K562 (cell line): ENCODE measurements around the gene IQUB. TPM values are rescaled to one million over a fixed set of nuclear protein-coding genes. Genes with fewer than 3 reads are reported as not detected.
A peak's percentile ranks its signal among the peaks of the same experiment; 100 is the strongest.

Experiments
- ATAC-seq: fragments of 200-7000 bp; cut with Tn5 transposase; 3 replicates; pipeline ENCODE4 v1.9.1; 2020; ENCODE audit warnings: moderate library complexity
- BruUV-seq: library from RNA; stranded (reverse); fragments of 400-500 nt; replicated peaks from 2 replicates; lab custom pipeline; 2021; lab: Mats Ljungman, UMichigan
- CTCF ChIA-PET: fragments of 300-600 bp; formaldehyde crosslinking; extraction: SDS; loops from one replicate; lab custom pipeline; 2021; ENCODE audit warnings: low intra/inter-chr PET ratio; lab: Yijun Ruan, JAX
- POLR2A ChIA-PET: fragments of 300-600, 350-650 bp; sonication (Branson Sonifier 250); formaldehyde crosslinking; extraction: SDS; loops from one replicate; lab custom pipeline; 2021; ENCODE audit warnings: antibody characterized with exemption, inconsistent platforms; lab: Yijun Ruan, JAX
- DNase-seq, 4 experiments: peaks; one replicate each; pipeline versions ENCODE4 v3.0.0 to v3.0.0-alpha.2; 2011 to 2018; ENCODE audit warnings: low spot score in 3 of 4, mixed read lengths in 3 of 4; ENCODE audit errors: extremely low read depth in 1 of 4
- FAIRE-seq: peaks from 2 replicates; lab custom pipeline; 2011; peaks lifted over from hg19 to GRCh38; lab: Jason Lieb, UNC
- H2AFZ ChIP-seq: 2 replicates; pipeline ENCODE4 v1.6.0; 2011; ENCODE audit warnings: low read depth, low read length, control low read depth, inconsistent platforms
- H3K27ac ChIP-seq: fragments of 200-600 bp; 3 replicates; pipeline ENCODE4 v1.8.0; 2011; ENCODE audit warnings: low read depth, mild to moderate bottlenecking, control low read depth, inconsistent platforms, low read length, moderate library complexity, mixed read lengths; ENCODE audit errors: extremely low read depth
- H3K27me3 ChIP-seq, 2 experiments: fragments of 300-600 bp in 1 of 2; 2 replicates in 1 of 2; 3 replicates in 1 of 2; pipeline versions ENCODE4 v1.6.0 to v1.8.0; 2011; ENCODE audit warnings: inconsistent platforms in 2 of 2, low read length in 2 of 2, mild to moderate bottlenecking in 1 of 2, mixed read lengths in 1 of 2, moderate library complexity in 1 of 2; ENCODE audit not compliant: control insufficient read depth in 2 of 2, insufficient read depth in 2 of 2
- H3K36me3 ChIP-seq: fragments of 300-600 bp; 3 replicates; pipeline ENCODE4 v1.8.0; 2011; ENCODE audit warnings: mild to moderate bottlenecking, low read length, inconsistent platforms; ENCODE audit not compliant: control insufficient read depth, insufficient read depth
- H3K4me1 ChIP-seq, 2 experiments: fragments of 200-600 bp in 1 of 2; replicated peaks in 1 of 2; 2 replicates in 1 of 2; 3 replicates in 1 of 2; pipeline versions ENCODE4 v1.5.1 to v1.8.0; 2011; ENCODE audit warnings: inconsistent platforms in 2 of 2, low read length in 2 of 2, mild to moderate bottlenecking in 1 of 2, mixed read lengths in 1 of 2, moderate library complexity in 1 of 2; ENCODE audit not compliant: control insufficient read depth in 2 of 2, insufficient read depth in 2 of 2
- H3K4me2 ChIP-seq: 2 replicates; pipeline ENCODE4 v1.6.1; 2011; ENCODE audit warnings: low read length, control low read depth, inconsistent platforms, mixed read lengths; ENCODE audit not compliant: insufficient read depth
- H3K4me3 ChIP-seq: fragments of 200-600 bp; sonication (generic), shearing (Covaris generic); 2 replicates; pipeline ENCODE4 v1.5.1; 2016; ENCODE audit warnings: control low read depth, inconsistent platforms
- H3K79me2 ChIP-seq: fragments of 200-600 bp; 3 replicates; pipeline ENCODE4 v1.8.0; 2011; ENCODE audit warnings: low read length, inconsistent platforms; ENCODE audit not compliant: control insufficient read depth, insufficient read depth
- H3K9ac ChIP-seq, 2 experiments: 2 replicates each; pipeline versions ENCODE4 v1.6.0 to v1.6.1; 2011; ENCODE audit warnings: low read depth in 2 of 2, low read length in 2 of 2, control low read depth in 1 of 2, inconsistent platforms in 1 of 2, mild to moderate bottlenecking in 1 of 2, mixed read lengths in 1 of 2; ENCODE audit not compliant: insufficient read depth in 1 of 2
- H3K9me1 ChIP-seq: one replicate; pipeline ENCODE4 v1.6.0; 2011; ENCODE audit warnings: inconsistent platforms, mild to moderate bottlenecking, low read length, moderate library complexity; ENCODE audit not compliant: control insufficient read depth, insufficient read depth
- H3K9me3 ChIP-seq: replicated peaks from 2 replicates; pipeline ENCODE4 v1.5.1; 2011; ENCODE audit warnings: low read depth, low read length, inconsistent platforms; ENCODE audit not compliant: control insufficient read depth, insufficient read depth
- H4K20me1 ChIP-seq: replicated peaks from 2 replicates; pipeline ENCODE4 v1.6.1; 2011; ENCODE audit warnings: low read length, inconsistent platforms, mixed read lengths; ENCODE audit not compliant: control insufficient read depth, insufficient read depth
- ARID3B ChIP-seq: fragments of 250-450 bp; sonication (Bioruptor Pico); IDR thresholded peaks from 2 replicates; pipeline ENCODE4 v1.4.0; 2020; ENCODE audit warnings: borderline replicate concordance
- EP300 ChIP-seq: IDR thresholded peaks from 2 replicates; pipeline ENCODE4 v1.6.1; 2012; ENCODE audit warnings: low read length, improper control_type of control experiment
- MYC ChIP-seq, 2 experiments: fragments of 250-450 bp in 1 of 2; sonication (Bioruptor Pico) in 1 of 2; IDR thresholded peaks; 2 replicates each; pipeline versions ENCODE4 v1.5.1 to v1.6.1; 2012 to 2021; ENCODE audit warnings: low read depth in 2 of 2, borderline replicate concordance in 1 of 2, improper control_type of control experiment in 1 of 2, low read length in 1 of 2, mild to moderate bottlenecking in 1 of 2, moderate library complexity in 1 of 2
- VEZF1 ChIP-seq: fragments of 200-800 bp; sonication (Bioruptor generic); IDR thresholded peaks from 2 replicates; pipeline ENCODE4 v1.6.1; 2017; ENCODE audit warnings: missing genetic modification characterization, missing compliant biosample characterization
- ZNF584 ChIP-seq: fragments of 200-800 bp; sonication (Bioruptor generic); IDR thresholded peaks from 2 replicates; pipeline ENCODE4 v1.6.1; 2016; ENCODE audit warnings: low read depth, mild to moderate bottlenecking, missing genetic modification characterization, missing compliant biosample characterization
- ZNF778 ChIP-seq: fragments of 450-650 bp; formaldehyde crosslinking; IDR thresholded peaks from 2 replicates; pipeline ENCODE4 v1.4.0; 2020; ENCODE audit warnings: mild to moderate bottlenecking, moderate library complexity
- WGBS: fragments of 100-300 bp; shearing (Covaris generic); methylation state at CpG from one replicate; pipeline ENCODE4 v1.1.6; 2016; ENCODE audit warnings: low coverage, mixed read lengths; ENCODE audit not compliant: insufficient coverage; ENCODE audit errors: missing lambda C conversion rate; 5-methylcytosine and 5-hydroxymethylcytosine counted together
- in situ Hi-C: fragments of 300-500 bp; cut with MboI; formaldehyde crosslinking; loops from 4 replicates; pipeline ENCODE4 v1.15.0; 2018; ENCODE audit warnings: inconsistent platforms, mixed read lengths
- intact Hi-C: fragments of 100-400 bp; cut with micrococcal nuclease; formaldehyde crosslinking; loops from 2 replicates; pipeline ENCODE4 v1.14.2; 2022
- polyA plus RNA-seq, 8 experiments: library from polyadenylated mRNA; depleted of rRNA in 4 of 8; stranded (reverse) in 5 of 8; unstranded in 3 of 8; fragments of >200 nt; fragmentation: Nextera tagmentation in 2 of 8; fragmentation: Illumina TruSeq in 1 of 8; extraction: Ambion mirVana in 2 of 8; extraction: Trizol in 1 of 8; gene quantifications; 2 replicates each; pipeline versions ENCODE4 v1.2.1 to v1.2.3, GENCODE V29; 2011 to 2014; ENCODE audit warnings: inconsistent platforms in 1 of 8, missing spikeins in 1 of 8
- total RNA-seq, 7 experiments: library from RNA; depleted of rRNA in 6 of 7; stranded (reverse); fragments of >200 nt in 6 of 7; fragmentation: Illumina TruSeq in 2 of 7; extraction: Trizol in 2 of 7; gene quantifications; 2 replicates each; pipeline versions ENCODE4 v1.2.1 to v1.2.3, GENCODE V29; 2011 to 2021; ENCODE audit warnings: low replicate concordance in 1 of 7

Gene IQUB
- total and polyA plus RNA-seq, 9 of the 15 experiments (the other 6 are each of a cell fraction or from before 2014, with no cell fraction given), result 0.62 to 2.6 (median 1.4) TPM

GRCh38 chr7:123557398-123558288 lies 23.2 kb upstream of the IQUB start, which contains the start of gene NDUFA5:
TSS of gene NDUFA5 (minus strand) at chr7:123557818. CDS start at chr7:123557795, 23 bp downstream.
- no peaks in the 10 kb centered on the region for H3K27me3 ChIP-seq
- TF ChIP-seq ARID3B, result no peak
- no peak for TF ChIP-seq EP300
- no peak for TF ChIP-seq ZNF584
- no peak for TF ChIP-seq ZNF778 (CRISPR knock-in tag)
- TF ChIP-seq MYC (IDR thresholded peaks at IDR 0.05; ENCODE audit: low read depth, low read length), result peak; percentile 74; the same call in 1 of the 2 replicates
- TF ChIP-seq MYC (CRISPR knock-in tag; IDR thresholded peaks at IDR 0.05; ENCODE audit: borderline replicate concordance, low read depth), result peak; percentile 61; the same call in 1 of the 2 replicates
- TF ChIP-seq VEZF1, result peak; percentile 32; the same call in 1 of the 2 replicates

More at GRCh38 chr7:123557398-123558288, 23.2 kb upstream of the IQUB start, which contains the start of gene NDUFA5:
- WGBS, result 3% methylated on average over 40 of the region's 40 CpGs
- Histone ChIP-seq H3K9me1 (no peaks in the 10 kb centered on the region), H3K27ac (peak within 1 kb of the TSS; percentile 95), H3K4me1 (peaks cover 13 to 27% of the 10 kb centered on the region in 2 experiments), H3K79me2 (peaks cover 50% of the 10 kb centered on the region), H2AFZ (peak within 1 kb of the TSS; percentile 100), H3K4me2 (peak within 1 kb of the TSS; percentile 98), H3K9ac (peak within 1 kb of the TSS; percentile 95 to 98), H3K9me3 (no peaks in the 10 kb centered on the region), H4K20me1 (no peaks in the 10 kb centered on the region), H3K4me3 (peak within 1 kb of the TSS; percentile 63), H3K36me3 (peaks cover 35% of the 10 kb centered on the region)
- ChIA-PET CTCF (no interaction called here), POLR2A (interaction anchor here (0.6 to 1.8 kb wide), 19 partner anchors 9 to 229 kb away, joined by 3 to 12 read pairs (median 4); no protein-coding TSS in a partner anchor)
- in situ Hi-C loops (no loop called here), intact Hi-C loops (loop anchor here (1.0 to 2.0 kb wide), 2 partner anchors 23 to 63 kb away; partner anchors contain the start of gene IQUB)
- DNase-seq (peak; percentile 97 to 100 (median 98)), FAIRE-seq (peak; percentile 97), ATAC-seq (peak; percentile 91)
- BruUV-seq, result no TSS peak
